NT2/D1 (cell line): ENCODE results near the gene RHOH.

Experiments used
- YY1 ChIP-seq: IDR thresholded peaks from 2 replicates; pipeline ENCODE4 v1.6.1; 2011; ENCODE audit not compliant: insufficient read length, insufficient read depth
- ZNF274 ChIP-seq: IDR thresholded peaks from 2 replicates; pipeline ENCODE4 v1.6.1; 2011; ENCODE audit warnings: mild to moderate bottlenecking, low read depth, low read length

- TF ChIP-seq ZNF274 = no peak
- TF ChIP-seq YY1 = no peak
Observed at GRCh38 chr4:40261231-40262076, 64.6 kb downstream of the RHOH start.
